Progenitor cell of endocrine pancreas (in vitro differentiated cells): ENCODE results near the gene PLXNB2. TPM values are rescaled to one million over a fixed set of nuclear protein-coding genes. Genes with fewer than 3 reads are reported as not detected.

Experiments used
- DNase-seq: peaks from one replicate; pipeline ENCODE4 v3.0.0; 2021; ENCODE audit warnings: low spot score; ENCODE audit not compliant: unreplicated experiment
- H3K27ac Mint-ChIP-seq: 2 replicates; pipeline ENCODE4 v1.8.0; 2021; ENCODE audit warnings: mild to moderate bottlenecking, moderate library complexity, mixed read lengths
- H3K27me3 Mint-ChIP-seq: 2 replicates; pipeline ENCODE4 v1.8.0; 2021; ENCODE audit warnings: mixed read lengths
- H3K36me3 Mint-ChIP-seq: 2 replicates; pipeline ENCODE4 v1.8.0; 2022; ENCODE audit warnings: mixed read lengths; ENCODE audit not compliant: insufficient read depth
- H3K4me1 Mint-ChIP-seq: 2 replicates; pipeline ENCODE4 v1.8.0; 2021; ENCODE audit warnings: low read depth, mixed read lengths
- H3K4me3 Mint-ChIP-seq: 2 replicates; pipeline ENCODE4 v1.8.0; 2021; ENCODE audit warnings: low read depth, mild to moderate bottlenecking, moderate library complexity, mixed read lengths
- H3K9me3 Mint-ChIP-seq: 2 replicates; pipeline ENCODE4 v1.8.0; 2021; ENCODE audit warnings: low read depth, mixed read lengths
- total RNA-seq: library from RNA; stranded (reverse); gene quantifications from 2 replicates; pipeline ENCODE4 v1.2.1, GENCODE V29; 2021
- TF ChIP-seq, protein P1 (sequence below): fragments of 200-600 bp; sonication (generic); IDR thresholded peaks from one replicate; pipeline ENCODE4 v1.5.0; 2021; ENCODE audit warnings: antibody characterized with exemption, mild to moderate bottlenecking; ENCODE audit not compliant: unreplicated experiment

Gene PLXNB2
- total RNA-seq, 1 donor from 2014 or later, result 182 TPM

DNA sequence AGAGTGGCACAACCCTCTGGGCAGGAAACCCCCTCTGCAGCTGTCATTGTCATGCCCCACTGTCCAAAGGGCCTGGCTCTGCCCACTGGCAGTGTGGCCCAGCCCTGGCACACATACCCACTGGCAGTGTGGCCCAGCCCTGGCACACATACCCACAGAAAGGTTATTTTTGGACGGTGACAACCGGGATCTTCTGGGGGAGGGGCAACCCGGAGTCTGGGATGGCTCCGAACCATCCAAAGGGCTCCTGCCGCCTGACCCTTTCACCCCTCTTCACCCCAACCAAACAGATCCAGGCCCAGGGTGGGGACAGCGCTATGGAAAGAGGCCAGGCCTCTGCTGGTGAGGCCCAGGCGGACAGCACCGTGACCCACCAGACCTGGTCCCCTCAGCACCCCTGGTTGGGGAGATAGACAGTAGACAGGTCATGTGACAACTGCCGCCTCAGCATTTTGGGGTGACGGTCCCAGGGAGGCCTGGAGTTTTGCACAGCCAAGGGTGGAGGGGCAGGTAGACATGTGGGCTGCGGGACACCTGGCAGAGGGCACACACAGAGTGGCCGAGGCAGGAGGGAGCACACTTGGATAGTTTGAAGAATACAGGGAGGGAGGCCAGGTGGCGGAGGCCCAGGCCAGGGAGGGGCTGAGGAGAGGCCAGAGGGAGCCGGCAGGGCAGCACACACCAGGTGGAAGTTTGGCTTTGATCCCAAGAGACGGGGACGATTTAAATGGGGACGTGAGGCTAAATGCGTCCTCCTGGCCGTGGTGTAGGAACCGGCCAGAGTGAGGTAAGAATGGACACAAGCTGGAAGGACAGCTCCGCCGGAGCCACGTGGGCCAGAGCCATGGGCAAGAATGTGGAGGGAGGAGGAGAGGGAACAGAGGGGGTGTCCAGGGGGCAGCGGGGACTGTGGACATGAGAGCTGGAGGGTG is 48.8 kb downstream of the PLXNB2 start:
- no peaks in the 10 kb centered on the region for H3K27me3 Mint-ChIP-seq
- H3K4me3 Mint-ChIP-seq, result peak overlapping the region; percentile 44
- TF ChIP-seq, protein P1, sequence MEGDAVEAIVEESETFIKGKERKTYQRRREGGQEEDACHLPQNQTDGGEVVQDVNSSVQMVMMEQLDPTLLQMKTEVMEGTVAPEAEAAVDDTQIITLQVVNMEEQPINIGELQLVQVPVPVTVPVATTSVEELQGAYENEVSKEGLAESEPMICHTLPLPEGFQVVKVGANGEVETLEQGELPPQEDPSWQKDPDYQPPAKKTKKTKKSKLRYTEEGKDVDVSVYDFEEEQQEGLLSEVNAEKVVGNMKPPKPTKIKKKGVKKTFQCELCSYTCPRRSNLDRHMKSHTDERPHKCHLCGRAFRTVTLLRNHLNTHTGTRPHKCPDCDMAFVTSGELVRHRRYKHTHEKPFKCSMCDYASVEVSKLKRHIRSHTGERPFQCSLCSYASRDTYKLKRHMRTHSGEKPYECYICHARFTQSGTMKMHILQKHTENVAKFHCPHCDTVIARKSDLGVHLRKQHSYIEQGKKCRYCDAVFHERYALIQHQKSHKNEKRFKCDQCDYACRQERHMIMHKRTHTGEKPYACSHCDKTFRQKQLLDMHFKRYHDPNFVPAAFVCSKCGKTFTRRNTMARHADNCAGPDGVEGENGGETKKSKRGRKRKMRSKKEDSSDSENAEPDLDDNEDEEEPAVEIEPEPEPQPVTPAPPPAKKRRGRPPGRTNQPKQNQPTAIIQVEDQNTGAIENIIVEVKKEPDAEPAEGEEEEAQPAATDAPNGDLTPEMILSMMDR, result no peak
- DNase-seq, result no peak
- no peaks in the 10 kb centered on the region for H3K9me3 Mint-ChIP-seq
- H3K36me3 Mint-ChIP-seq, result no peaks in the 10 kb centered on the region
- peaks cover 3% of the 10 kb centered on the region for H3K4me1 Mint-ChIP-seq
- no peak overlapping the region for H3K27ac Mint-ChIP-seq

DNA sequence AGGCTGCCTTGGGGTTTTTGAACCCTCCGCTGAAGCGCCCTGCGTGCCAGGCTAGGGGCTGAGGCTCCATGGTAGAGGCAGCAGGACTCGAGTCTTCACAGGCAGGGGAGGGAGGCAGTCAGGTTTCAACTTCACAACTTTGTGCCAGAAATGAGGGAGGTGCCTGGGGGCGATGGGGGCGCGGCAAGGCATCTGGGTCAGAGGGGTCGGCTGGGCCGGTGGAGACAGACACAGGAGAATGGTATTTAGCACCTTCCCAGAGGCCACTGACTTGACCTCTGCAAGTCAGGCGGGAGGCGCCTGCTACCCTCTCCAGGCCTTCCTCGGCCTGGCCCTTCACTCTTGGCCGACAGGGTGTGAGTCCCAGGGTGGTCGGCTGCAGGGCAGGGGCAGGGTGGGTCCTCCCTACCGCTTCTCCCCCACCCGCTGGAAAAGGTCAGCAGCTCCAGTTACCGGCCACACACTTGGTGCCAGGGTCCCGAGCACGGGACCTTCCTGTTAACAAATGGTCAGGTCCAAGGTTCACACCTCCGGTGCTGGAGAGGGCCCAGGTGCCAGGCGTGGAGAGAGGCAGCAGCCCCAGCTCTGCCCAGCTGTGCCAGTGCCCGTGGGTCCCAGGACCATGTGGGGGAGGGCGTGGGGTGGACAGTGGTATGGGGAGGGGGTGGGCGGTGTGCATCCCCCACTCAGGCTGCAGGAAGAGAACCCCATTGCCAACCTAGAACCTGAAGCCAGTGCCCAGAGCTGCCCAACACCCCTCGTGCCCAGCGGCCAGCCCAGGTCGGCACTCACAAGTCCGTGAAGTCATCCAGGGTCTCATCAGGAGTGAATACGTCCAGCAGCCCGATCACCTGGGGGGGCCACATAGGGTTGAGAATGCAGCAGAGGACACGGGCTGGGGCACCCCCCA is 49.7 kb downstream of the PLXNB2 start:
- TF ChIP-seq, protein P1, result no peak
- H3K9me3 Mint-ChIP-seq, result no peaks in the 10 kb centered on the region
- no peak overlapping the region for H3K27ac Mint-ChIP-seq
- peaks cover 3% of the 10 kb centered on the region for H3K4me1 Mint-ChIP-seq
- no peaks in the 10 kb centered on the region for H3K36me3 Mint-ChIP-seq
- H3K4me3 Mint-ChIP-seq, result no peak overlapping the region
- no peak for DNase-seq
- H3K27me3 Mint-ChIP-seq, result no peaks in the 10 kb centered on the region

DNA sequence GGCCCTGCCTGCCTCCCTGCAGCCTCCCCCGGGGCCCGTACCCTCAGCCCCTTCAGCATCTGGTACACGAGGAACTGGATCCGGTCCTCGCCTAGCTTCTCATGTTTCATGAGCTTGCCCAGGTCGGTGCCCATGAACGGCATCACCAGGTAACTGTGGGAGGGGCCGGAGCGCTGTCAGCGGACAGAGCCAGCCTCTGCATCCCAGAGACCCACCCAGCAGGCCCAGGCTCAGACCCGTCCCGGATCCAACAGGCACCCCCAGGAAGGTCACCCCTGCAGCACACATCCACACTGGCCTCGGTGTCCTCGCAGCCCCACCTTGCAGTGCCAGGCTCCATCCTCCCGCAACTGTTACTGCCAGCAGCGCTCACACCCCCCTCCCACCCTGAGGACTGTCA is 50.4 kb downstream of the PLXNB2 start:
- TF ChIP-seq, protein P1, result no peak
- no peak overlapping the region for H3K27ac Mint-ChIP-seq
- no peak for DNase-seq
- no peaks in the 10 kb centered on the region for H3K27me3 Mint-ChIP-seq
- no peak overlapping the region for H3K4me3 Mint-ChIP-seq
- H3K36me3 Mint-ChIP-seq, result no peaks in the 10 kb centered on the region
- H3K9me3 Mint-ChIP-seq, result no peaks in the 10 kb centered on the region
- H3K4me1 Mint-ChIP-seq, result no peaks in the 10 kb centered on the region

DNA sequence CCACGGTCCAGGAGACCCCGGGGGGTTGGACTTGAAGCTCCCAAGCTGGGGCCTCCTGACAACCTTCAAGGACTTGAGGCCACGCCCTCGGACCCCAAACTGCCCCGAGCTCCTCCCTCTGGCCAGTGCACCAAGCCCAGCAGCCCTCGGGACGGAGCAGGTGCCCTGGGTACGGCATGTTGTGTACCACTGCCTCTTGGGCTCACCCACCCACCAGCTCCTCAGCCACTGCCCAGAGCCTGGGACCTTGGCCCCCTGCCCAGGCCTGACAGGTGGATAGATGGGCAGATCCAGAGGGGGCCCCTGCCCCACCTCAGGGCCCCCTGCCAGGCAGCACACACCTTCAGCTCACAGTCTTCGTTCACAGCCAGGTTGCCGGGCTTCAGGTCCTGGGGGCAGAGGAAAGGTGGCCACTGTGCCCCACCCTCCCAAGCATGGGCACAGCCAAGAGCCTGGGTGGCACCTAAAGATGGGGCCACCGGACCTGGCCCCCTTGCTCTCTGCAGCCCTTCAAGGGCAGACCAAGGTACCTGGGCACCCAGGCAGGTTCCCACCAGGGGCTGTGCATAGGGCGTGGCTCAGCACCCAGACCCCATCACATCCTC is 51.1 kb downstream of the PLXNB2 start:
- no peak overlapping the region for H3K27ac Mint-ChIP-seq
- no peaks in the 10 kb centered on the region for H3K36me3 Mint-ChIP-seq
- TF ChIP-seq, protein P1, result no peak
- H3K9me3 Mint-ChIP-seq, result no peaks in the 10 kb centered on the region
- no peaks in the 10 kb centered on the region for H3K4me1 Mint-ChIP-seq
- H3K4me3 Mint-ChIP-seq, result no peak overlapping the region
- no peak for DNase-seq
- H3K27me3 Mint-ChIP-seq, result no peaks in the 10 kb centered on the region

DNA sequence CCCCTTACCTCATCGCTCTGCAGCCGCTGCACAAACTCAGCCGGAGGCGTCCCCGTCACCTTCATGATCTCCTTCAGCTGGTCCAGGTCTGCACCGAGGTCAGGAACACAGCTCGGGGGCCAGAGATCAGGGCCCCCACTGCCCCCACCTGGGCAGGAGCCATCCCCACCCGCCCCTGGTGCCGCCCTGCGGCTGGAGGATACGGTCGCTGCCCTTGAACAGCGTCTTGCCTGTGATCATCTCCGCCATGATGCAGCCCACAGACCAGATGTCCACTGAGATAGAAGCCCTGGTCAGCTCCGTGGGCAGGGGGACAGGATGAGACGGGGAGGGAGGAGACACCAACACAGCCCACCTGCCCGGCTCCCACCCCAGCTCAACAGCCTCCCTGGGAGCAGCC is 51.8 kb downstream of the PLXNB2 start:
- DNase-seq, result no peak
- no peak overlapping the region for H3K27ac Mint-ChIP-seq

More for the DNA sequence above, 51.8 kb downstream of the PLXNB2 start:
- H3K4me1 Mint-ChIP-seq, result peaks cover 1% of the 10 kb centered on the region
- no peak overlapping the region for H3K4me3 Mint-ChIP-seq
- H3K27me3 Mint-ChIP-seq, result no peaks in the 10 kb centered on the region
- no peaks in the 10 kb centered on the region for H3K9me3 Mint-ChIP-seq
- TF ChIP-seq, protein P1, result no peak
- no peaks in the 10 kb centered on the region for H3K36me3 Mint-ChIP-seq
